K562 (cell line): ENCODE data around the gene PLEKHN1. TPM values are rescaled to one million over a fixed set of nuclear protein-coding genes. Genes with fewer than 3 reads are reported as not detected.

ENCODE experiments used
- FOXA3 ChIP-seq, 2 experiments: fragments of 450-650 bp in 1 of 2; sonication (generic) in 1 of 2; formaldehyde crosslinking; IDR thresholded peaks in 1 of 2; conservative IDR thresholded peaks in 1 of 2; 2 replicates each; pipeline versions ENCODE4 v1.4.0 to v1.8.0; 2020 to 2022; ENCODE audit warnings: mild to moderate bottlenecking in 2 of 2, missing genetic modification reagents in 1 of 2
- HMGN3 ChIP-seq: IDR thresholded peaks from 2 replicates; pipeline ENCODE4 v1.6.1; 2011; ENCODE audit warnings: borderline replicate concordance, low read depth, mild to moderate bottlenecking, mixed read lengths, low read length; ENCODE audit not compliant: insufficient read length; ENCODE audit errors: extremely low read depth
- PBX2 ChIP-seq, 2 experiments: IDR thresholded peaks in 1 of 2; conservative IDR thresholded peaks in 1 of 2; 2 replicates each; pipeline ENCODE4 v1.6.1; 2016; ENCODE audit warnings: low read depth in 2 of 2, mild to moderate bottlenecking in 1 of 2, missing compliant biosample characterization in 1 of 2, missing genetic modification characterization in 1 of 2, moderate library complexity in 1 of 2
- YY1 ChIP-seq, 3 experiments: IDR thresholded peaks; 2 replicates each; pipeline ENCODE4 v1.6.1; 2011; ENCODE audit warnings: low read length in 2 of 3, mild to moderate bottlenecking in 2 of 3, moderate library complexity in 2 of 3, borderline replicate concordance in 1 of 3, control low read depth in 1 of 3, low read depth in 1 of 3; ENCODE audit not compliant: insufficient read depth in 3 of 3, insufficient replicate concordance in 2 of 3, control insufficient read depth in 1 of 3, insufficient read length in 1 of 3; ENCODE audit errors: extremely low read depth in 1 of 3
- polyA plus RNA-seq, 8 experiments: library from polyadenylated mRNA; depleted of rRNA in 4 of 8; stranded (reverse) in 5 of 8; unstranded in 3 of 8; fragments of >200 nt; fragmentation: Nextera tagmentation in 2 of 8; fragmentation: Illumina TruSeq in 1 of 8; extraction: Ambion mirVana in 2 of 8; extraction: Trizol in 1 of 8; gene quantifications; 2 replicates each; pipeline versions ENCODE4 v1.2.1 to v1.2.3, GENCODE V29; 2011 to 2014; ENCODE audit warnings: inconsistent platforms in 1 of 8, missing spikeins in 1 of 8
- total RNA-seq, 7 experiments: library from RNA; depleted of rRNA in 6 of 7; stranded (reverse); fragments of >200 nt in 6 of 7; fragmentation: Illumina TruSeq in 2 of 7; extraction: Trizol in 2 of 7; gene quantifications; 2 replicates each; pipeline versions ENCODE4 v1.2.1 to v1.2.3, GENCODE V29; 2011 to 2021; ENCODE audit warnings: low replicate concordance in 1 of 7

PLEKHN1 gene
- total and polyA plus RNA-seq, 9 of the 15 experiments (the other 6 are each of a cell fraction or from before 2014, with no cell fraction given): 0.07 to 1.5 (median 0.13) TPM; not detected in 2

- peak in 2 of 3 experiments; percentile 4 to 9 for TF ChIP-seq YY1 (IDR thresholded peaks at IDR 0.05; ENCODE audit: borderline replicate concordance in 1 of 3, control insufficient read depth in 1 of 3, extremely low read depth in 1 of 3, insufficient read depth in 3 of 3, insufficient read length in 1 of 3, insufficient replicate concordance in 2 of 3, low read depth in 1 of 3, low read length in 2 of 3)
- TF ChIP-seq FOXA3 (CRISPR knock-in tag; conservative IDR thresholded peaks at IDR 0.05 in 1 of 2, IDR thresholded peaks at IDR 0.05 in 1 of 2): no peak
- peak; percentile 3 for TF ChIP-seq HMGN3
- TF ChIP-seq PBX2 (CRISPR knock-in tag; IDR thresholded peaks at IDR 0.05; ENCODE audit: low read depth): no peak
- 0 out of 2 replicates have a peak, but pooled peaks have one; percentile 8 for TF ChIP-seq PBX2 (tag; conservative IDR thresholded peaks at IDR 0.05; ENCODE audit: low read depth)
Measured at GRCh38 chr1:939511-940106, 26.7 kb upstream of the PLEKHN1 start (continued).
